Sigmoid colon (tissue), 4 donors: ENCODE results near the gene PRKG1.

Source experiments
- CTCF ChIP-seq, 4 experiments: fragments of 450-650 bp in 3 of 4; fragments of 200-600 bp in 1 of 4; IDR thresholded peaks; one replicate each; pipeline ENCODE4 v1.5.1; 2016 to 2019; ENCODE audit warnings: antibody characterized with exemption in 4 of 4, mild to moderate bottlenecking in 3 of 4, moderate library complexity in 2 of 4
- POLR2A ChIP-seq, 2 donors: fragments of 450-650 bp; IDR thresholded peaks; one replicate each; pipeline ENCODE4 v1.6.1; 2016; ENCODE audit warnings: antibody characterized with exemption in 2 of 2, mild to moderate bottlenecking in 2 of 2, moderate library complexity in 2 of 2
- POLR2AphosphoS5 ChIP-seq, 4 donors: sonication (generic); formaldehyde crosslinking; IDR thresholded peaks; one replicate each; pipeline ENCODE4 v1.6.1; 2017; ENCODE audit warnings: antibody characterized with exemption in 4 of 4

- no peak for TF ChIP-seq CTCF (IDR thresholded peaks at IDR 0.05)
- no peak for TF ChIP-seq POLR2AphosphoS5 (IDR thresholded peaks at IDR 0.05)
- TF ChIP-seq POLR2A (IDR thresholded peaks at IDR 0.05): no peak
These were observed 670.1 kb downstream of the PRKG1 start for GRCh38 chr10:51744235-51745000.
